DND-41 (cell line): ENCODE data around the gene ZSCAN30.

ENCODE experiments used
- CTCF ChIP-seq: IDR thresholded peaks from 2 replicates; pipeline ENCODE4 v1.5.1; 2012; ENCODE audit warnings: borderline replicate concordance, low read length, moderate library complexity, mild to moderate bottlenecking; ENCODE audit not compliant: poor library complexity, severe bottlenecking; ENCODE audit errors: extremely low read depth
- EZH2 ChIP-seq: IDR thresholded peaks from 3 replicates; pipeline ENCODE4 v1.6.1; 2012; ENCODE audit warnings: borderline replicate concordance, low read depth, mild to moderate bottlenecking, moderate library complexity, low read length, inconsistent platforms; ENCODE audit not compliant: severe bottlenecking

GRCh38 chr18:35296060-35296459 lies 6.0 kb upstream of the ZSCAN30 start:
- no peak for TF ChIP-seq CTCF
- TF ChIP-seq EZH2: no peak
